ENCODE data around the gene KDM4C.

KDM4C gene

DNA sequence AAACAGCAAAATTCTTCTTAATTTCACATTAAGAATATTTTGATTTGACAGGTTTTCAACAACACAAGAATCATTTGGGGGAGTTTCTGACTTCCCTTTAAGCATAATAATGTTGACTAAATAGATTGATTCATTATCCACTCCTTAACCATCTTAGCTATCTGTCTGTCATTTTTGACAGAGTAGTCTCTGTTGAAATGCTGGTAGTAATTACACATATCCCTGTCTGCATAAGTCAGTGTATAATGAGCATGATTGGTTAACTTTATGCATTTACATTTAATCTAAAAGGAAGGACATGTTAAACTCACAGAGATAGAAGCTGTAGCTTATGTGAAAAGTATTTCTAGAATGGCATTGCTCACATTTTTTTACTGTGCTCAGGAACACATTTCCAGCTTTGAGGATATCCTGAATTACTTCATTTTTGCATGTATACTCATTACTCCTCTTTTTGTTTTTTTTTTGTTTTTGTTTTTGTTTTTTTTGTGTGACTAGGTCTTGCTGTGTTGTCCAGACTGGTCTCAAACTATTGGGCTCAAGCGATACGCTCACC lies 385.9 kb downstream of the KDM4C start:
- no peak for DNase-seq (ENCODE audit: low spot score)

DNA sequence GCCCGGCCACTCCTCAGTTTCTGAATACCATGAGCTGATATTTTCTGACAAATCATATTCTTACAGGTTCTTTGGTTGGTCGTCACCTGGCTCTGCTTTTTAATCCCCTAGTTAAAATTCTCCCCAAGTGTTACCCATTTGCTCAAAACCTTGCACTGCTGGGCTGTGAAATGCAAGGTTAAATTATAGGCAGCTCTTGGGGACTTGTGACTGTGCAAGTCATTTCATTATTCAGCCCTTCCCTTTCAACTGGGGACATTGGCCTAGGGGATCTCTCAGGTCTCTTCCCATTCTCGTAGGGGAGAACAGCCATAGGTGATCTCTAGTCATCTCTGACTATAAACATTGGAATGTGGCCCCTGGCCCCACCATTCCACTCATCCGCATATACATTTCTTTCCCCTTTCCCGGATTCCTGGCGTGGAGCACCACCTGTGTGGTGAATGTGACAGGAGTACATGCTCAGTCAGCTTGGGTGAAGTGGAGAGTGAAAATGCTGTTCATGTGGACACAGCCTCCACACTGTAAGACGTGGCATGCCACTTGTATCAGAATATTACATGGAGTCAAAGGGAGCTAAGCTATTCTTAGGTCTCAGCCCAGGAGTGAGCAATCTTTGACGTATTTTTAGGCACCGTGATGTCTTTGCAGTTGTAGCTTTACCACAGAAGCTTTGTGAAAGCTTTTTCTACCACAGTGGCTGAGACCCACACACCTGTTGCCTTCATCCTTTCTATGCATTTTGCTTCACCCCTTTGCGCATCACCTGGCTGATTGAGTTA lies 386.7 kb downstream of the KDM4C start:
- DNase-seq (ENCODE audit: low spot score) = no peak

DNA sequence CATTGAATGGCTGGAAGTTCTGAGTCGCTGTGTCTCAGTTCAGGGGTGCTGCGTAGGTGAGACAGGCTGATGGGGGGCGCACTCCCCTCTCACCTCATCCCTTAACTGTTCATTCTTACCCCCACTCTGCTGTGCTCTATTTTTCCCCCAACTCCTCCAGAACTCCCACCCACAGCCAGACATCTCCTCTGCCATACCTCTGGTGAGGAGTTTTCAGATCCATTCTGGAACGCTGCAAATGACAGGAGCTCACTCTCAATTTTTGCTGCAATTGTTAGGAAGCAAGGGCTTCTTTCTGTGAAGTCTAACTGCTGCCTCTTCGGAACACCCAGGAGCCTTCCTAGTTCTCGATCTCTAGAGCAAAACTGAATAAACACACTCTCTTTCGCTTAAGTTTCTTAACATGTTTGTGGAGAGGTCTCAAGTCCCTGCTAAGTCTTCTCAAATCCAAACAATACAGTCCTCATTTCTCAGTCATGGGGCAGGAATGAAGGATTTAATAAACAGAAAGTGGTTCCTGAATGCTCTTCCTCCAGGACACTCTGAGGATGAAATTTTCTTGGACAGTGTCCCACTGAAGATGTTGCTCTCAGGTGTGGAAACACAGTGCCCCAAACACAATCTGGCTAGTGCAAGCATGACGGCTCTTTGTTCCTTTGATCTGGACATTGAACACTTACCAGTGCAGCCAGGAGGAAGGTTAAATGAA lies 387.7 kb downstream of the KDM4C start:
- no peak for DNase-seq (ENCODE audit: low spot score)

DNA sequence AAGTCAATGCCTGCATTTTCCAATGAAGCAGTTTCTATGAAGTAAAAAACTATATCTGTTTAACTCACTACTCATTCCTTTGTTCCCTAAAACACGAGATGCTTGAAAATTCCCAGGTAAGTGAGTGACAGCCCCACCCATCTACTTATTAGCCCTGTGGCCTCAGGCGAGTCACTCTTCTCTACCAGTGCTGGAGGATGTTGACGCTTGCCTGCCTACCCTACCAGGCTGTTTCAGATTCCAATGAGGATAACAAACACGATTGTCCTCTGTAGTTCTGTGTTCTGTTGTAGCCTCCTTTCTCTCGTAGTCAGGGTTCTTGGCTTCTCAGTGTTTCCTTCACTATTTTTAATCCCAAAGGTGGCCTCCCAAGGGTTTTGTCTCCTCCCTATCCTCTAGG lies 388.8 kb downstream of the KDM4C start:
- no peak for DNase-seq (ENCODE audit: low spot score)

DNA sequence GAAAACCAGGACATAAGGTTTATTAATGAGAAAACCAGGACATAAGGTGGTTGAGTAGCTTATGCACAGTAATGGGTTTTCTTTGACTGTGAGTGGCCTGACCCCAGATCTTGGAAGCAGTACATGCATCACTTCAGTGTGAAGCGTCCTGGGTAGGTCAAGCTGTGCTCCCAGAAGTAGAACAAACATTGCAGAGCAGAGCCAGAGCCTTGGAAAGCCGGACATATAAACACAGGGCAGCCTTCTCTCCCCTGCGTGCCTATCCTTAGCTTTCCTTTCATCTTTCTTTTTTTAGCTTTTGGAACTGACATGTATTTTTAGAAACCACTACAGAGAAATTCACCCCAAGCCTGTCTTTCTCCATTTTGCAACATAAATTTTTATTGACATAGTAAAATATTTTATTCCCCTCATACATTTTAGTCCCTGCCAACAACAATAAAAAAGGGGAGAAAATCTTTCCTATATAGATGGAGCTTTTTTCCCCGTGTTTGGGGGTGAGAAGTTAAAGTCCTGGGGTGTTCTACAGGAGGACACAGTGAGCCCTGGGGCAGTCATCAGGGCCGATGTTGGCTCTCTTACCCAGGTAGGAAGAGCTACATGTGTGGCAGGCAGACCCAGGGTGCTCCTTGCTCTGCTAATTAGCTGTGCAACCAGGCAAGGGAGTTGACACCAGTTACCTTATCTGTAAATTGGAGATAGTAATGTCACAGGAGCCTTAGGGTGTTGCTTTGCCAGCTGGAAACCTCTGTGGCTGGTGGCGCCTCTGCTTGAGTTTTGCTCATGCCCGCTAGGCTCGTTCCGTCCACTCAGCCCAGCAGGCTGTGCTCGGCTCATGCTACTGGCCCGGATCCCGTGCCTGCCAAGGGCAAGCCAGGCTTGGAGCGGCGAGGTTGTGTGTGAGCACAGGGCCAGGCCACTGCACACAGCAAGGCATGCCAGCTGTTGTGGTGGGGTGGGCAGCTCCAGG lies 389.6 kb downstream of the KDM4C start:
- DNase-seq (ENCODE audit: low spot score) = no peak

DNA sequence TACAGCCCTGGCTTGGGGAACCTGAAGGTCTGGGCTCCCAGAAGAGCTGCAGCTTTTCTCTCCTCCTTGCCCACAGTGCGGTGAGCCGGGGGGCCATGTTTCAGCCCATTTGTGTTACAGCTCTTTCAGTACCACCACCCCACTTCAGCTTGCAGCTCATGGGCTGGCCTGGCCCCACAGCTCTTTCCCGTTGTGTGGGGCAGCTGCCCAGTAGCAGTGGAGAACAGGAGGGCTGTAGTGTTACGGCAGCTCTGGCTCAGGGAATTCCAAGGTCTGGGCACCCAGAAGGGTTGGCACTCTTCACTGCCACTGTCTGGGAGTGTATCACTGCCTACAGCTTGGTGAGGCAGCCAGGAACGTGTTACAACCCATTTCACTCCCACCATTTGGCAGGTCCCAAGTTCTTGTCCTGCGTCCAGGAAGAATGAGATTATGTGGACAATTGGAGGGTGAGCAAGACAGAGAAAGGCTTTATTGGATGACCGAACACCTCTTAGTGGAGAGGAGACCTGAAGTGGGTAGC lies 390.5 kb downstream of the KDM4C start:
- DNase-seq (ENCODE audit: low spot score) = no peak

DNA sequence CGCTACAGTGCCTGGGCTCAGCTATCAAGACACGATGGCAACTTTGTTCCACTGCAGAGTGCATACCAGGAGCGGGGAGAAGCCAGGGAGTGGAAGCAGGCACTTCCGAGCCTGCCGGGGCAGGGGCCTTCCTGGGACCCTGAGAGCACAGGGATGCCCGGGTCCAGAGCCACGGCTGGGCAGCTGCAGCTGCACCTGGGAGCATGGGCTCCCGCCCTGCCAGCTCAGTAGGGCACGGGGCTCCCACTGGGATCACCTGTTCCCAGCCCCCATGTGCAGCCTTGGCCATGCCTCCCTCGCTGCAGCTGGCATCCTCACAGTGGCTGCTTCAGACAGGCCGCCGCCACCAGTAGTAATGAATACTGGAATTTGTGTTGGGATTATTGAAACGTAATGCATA lies 391.5 kb downstream of the KDM4C start:
- DNase-seq (ENCODE audit: low spot score) = no peak

DNA sequence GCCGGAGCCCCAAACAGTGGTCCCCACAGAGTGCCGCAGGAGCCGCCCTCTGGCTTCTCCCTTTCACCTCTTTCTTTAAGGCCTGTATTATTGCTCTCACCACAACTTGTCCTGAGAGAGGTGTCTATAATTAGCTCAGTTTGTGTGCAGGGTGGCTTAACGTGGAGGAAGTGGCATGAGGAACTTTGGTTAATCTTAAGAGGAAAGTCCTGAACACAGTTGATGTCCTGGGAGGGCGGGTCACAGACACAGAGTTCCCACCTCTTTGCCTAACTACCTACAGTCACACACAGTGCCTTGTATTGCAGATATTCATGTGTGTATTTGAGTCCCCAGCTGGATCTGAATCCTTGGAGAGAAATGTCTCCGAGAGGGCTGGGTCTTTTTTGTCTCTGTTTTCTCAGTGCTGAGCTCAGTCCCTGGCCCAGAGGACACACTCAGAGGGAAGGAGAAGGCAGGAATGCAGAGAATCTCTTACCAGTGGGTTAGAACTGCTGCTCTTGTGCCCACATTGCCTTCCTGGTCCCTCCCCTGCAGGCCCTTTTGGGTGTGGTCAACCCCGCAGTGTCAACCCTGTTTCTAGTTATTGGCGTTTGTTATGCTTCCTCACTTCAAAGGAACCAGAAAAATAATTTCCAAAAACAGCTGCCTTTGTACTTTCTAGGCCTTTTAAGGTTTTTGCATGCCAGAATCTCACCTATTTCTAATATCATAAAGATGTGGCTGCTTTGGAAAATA lies 392.5 kb downstream of the KDM4C start:
- no peak for DNase-seq (ENCODE audit: low spot score)

DNA sequence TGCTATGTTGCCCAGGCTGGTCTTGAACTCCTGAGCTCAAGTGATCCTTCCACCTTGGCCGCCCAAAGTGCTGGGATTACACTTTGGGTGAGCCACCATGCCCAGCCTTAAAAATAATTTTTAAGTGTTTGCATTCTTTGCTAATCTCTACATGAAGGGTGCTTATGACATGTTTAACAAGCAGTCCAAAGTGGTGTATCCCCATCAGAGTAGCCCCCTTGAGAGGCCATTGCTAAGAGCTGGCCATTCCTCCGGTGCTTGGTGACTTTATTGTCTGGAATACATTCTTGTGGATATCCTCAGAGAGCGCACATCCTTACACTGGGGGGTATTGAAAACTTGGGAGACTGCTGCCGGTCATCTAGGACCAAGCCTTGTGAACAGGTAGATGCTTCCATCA lies 395.4 kb downstream of the KDM4C start:
- DNase-seq (ENCODE audit: low spot score) = no peak

DNA sequence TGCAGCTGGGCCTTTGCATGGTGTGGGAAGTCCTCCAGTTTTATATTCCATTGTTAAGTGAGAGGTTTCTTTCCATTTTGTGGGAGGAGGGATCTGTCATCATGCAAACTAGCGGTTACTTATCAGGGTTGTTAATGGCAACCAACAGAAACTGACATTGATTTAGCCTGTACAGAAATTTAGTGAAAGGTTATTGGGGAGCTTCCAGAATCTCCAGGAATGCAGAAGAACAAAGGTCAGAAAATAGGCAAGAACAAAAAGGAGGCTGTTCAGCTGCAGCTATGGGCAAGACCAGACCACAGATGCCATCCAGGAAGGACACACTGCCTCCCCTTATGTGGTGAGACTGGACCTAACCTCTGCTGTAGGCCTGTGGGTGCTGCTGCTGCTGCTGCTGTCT lies 395.8 kb downstream of the KDM4C start:
- no peak for DNase-seq (ENCODE audit: low spot score)

DNA sequence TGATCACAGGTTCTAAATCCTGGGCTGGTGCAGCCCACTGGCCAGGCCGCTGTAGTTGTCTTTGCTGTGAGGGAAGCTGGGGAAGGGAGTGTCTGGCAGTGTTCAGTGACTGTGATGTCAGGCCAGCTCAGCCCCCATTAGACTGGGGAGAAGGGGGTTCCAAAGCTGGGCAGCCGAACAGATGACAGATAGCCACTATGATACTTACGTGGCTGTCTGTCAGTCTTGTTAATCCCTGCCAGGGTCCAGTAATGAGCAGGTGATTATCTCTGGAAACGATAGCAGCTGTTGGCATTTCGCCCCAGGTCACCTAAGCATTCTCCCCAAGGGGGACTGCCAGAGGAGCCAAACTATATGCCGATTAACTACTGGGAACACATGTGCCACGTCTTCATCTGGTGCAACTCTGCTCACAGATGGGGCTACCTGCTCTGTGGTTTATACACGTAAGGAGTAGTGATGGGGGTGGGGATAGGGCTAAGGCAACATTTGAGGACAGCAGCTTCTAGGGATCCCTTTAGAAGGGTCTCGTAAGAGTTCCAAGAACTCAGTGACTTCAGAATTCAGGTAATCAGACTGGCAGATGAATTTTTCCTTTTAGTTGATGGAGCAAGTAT lies 396.3 kb downstream of the KDM4C start:
- no peak for DNase-seq (ENCODE audit: low spot score)

DNA sequence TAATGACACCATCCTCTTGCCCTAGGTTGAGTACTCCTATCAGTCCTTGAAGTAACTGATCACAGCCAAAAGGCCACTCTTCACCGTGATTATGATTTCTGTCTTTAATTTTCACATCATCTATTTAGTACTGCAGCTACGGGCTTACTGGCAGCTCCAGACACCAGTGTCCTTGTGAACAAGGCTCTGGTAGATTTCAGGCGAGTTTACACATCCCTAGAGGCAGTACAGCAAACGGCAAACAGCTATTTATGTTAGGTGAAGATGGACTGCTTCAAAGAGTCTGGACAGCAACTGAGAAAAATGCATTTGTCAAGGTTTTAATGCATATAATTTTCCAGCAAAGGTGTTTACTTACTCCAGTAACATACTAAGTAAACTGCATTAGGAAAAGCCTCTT lies 396.9 kb downstream of the KDM4C start:
- DNase-seq (ENCODE audit: low spot score) = no peak

DNA sequence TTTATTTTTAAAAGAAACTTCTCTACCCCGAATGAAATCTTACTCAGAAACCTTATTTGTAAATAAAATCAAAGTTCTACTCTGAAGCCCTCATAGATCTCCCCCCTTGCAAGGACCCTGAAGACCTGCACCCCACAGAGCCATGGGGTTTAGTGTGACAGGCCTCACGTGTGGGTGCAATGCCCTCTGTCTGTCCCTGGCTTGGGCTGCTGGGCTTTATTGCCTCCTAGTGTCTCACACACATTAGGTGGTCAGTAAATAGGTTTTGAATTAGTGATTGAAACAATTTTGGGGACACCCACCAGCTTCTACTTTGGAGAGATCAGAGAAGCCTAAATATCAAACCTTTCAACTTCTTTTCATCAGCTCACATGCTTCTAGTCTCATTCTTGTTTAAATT lies 403.7 kb downstream of the KDM4C start:
- DNase-seq (ENCODE audit: low spot score) = no peak

DNA sequence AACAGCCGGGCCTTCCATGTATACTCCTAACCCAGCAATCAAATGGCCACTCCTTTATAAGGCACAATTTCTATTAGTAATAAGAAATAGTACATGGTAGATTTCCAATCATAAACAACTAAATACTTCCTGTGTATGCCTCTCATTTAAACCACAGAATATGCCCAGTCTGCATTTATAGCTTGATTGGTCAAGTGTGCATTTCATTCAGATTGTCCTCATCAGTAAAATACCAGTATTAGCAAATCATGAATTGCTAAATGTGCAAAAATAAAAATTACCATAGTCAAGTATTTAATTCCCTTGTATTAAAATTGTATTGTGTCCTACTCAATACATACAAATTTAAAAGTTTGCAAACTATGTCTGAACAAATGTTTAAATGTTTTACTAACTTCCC lies 406.2 kb downstream of the KDM4C start:
- no peak for DNase-seq (ENCODE audit: low spot score)

DNA sequence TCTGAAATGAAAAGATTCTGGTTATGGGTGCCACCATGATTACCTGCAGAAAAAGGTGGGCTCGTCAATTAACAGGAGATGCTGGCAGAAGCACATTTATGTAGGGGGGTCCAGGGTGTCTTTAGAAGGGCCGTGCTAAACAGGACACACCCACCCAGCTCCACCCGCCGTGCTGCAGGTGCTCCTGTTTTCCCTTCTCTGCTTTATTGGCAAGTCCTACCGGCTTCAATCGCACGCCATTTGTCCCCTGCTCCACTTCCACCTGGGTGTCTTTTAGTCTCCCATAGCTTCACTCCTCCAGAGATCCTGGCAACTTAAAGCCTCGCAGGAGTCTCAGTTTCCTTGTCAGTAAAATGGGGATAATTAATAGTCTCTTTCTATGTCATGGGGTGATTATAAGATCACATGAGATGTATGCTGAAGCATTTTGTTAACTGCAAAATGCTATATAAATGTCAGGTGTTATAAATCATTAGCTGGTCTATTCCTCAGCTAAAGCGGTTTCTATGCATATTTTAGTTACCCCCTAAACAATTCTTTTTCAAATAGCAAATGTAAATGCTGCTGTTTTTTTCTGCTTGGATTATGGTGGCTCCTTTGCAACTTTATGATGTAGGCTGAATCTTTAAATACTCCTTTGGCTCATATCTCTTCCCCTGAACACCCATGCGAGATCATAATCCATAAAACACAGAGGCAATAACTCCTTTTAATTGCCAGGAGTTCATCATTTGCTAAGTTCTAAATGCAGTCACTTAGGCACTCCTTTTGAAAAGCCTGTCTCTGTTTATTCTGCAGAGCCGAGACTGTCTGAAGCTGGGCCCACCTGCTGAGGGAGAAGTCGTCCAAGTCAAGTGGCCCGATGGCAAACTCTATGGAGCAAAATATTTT lies 406.9 kb downstream of the KDM4C start:
- DNase-seq (ENCODE audit: low spot score) = no peak

DNA sequence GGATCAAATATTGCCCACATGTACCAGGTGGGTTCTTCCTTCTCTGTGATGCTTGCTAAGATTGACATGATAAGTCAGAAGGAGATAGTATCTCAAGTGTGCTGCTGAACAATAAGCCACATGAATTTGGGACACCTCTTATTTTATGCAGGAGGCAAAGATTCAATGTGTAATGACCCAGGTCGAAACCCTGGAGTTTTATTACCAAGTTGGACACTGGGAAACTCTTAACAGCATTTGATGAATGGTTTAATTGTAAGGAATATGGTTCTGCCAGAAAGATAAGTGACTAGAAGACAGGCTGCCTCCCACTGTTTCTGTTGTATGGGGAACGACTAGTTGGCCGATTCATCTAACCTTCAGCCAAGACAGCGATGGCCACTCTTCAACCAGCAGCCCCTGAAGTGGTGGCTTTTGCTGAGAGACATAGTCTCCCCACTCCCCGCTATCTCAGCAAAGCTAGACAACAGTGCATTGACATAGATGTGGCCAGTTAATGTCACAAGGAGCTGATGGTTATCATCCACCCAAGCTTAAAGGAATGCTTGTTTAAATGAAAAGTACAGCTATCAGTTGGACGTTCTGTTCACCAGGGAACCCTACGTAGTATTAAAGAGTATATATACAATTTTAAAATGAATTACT lies 407.7 kb downstream of the KDM4C start:
- DNase-seq (ENCODE audit: low spot score) = no peak

DNA sequence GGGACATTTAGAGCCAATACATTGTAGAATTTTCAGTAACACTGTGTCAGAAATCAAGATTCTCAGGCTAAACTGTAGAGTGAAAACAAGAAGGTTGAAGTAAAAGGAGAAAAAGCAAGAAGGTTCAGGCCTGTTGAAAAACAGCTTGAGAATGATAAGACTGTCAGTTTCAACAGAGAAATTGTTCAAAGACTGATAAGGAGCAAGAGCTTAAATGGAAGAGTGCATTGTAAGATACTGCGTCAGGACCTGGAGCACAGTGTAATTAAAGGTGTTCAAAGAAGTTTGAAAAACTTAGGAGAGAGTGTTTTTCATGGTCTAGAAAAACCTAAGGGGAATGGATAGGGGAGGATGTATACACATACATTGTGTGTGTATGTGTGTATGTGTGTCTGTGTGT lies 408.3 kb downstream of the KDM4C start:
- DNase-seq (ENCODE audit: low spot score) = no peak

DNA sequence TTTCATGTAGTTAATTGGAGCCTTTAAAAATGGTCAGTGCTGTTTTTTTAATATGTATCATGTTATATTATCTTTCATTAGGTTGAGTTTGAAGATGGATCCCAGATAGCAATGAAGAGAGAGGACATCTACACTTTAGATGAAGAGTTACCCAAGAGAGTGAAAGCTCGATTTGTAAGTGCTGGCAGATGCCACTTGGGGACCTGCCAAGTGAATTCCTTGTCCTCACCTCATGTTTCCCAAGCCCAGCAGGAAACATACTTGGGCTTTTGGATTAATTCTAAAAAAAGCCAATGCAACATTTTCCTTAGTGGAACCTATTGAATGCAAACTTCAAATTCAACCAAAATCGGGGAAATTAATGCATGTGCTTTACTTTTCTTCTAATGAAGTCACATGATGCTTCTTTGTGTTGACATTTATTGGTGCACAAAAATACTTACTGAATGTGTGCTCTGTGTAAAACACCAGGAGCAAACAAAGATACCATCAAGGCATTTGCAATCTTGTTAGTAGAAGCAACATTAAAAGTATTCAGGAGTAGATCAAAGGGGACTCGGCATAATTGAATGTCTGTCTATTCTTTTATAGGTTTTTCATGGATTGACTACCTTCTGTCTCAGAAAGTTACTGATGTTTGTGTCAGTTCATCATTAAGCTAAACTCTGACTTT lies 412.1 kb downstream of the KDM4C start:
- no peak for DNase-seq (ENCODE audit: low spot score)

Measured in HuH-7.5 (cell line).